Measurements from ENCODE around the gene AGPAT4.

Gene AGPAT4

DNA sequence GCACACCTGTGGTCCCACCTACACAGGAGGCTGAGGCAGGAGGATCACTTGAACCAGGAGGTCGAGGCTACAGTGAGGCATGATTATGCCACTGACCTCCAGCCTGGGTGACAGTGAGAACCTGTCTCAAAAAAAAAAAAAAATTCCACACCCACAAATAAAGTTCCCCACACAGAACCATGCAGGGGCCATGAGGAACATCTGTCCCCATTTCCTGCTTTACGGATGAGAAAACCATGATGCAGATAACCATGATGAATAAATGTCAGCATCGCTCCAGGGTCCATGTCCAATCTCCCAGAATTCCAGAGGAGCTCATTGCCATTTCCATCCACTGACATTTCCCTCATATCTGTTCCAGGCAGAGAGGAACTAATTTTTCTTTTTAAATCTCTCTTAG lies 16.9 kb upstream of the AGPAT4 start:
- no peaks in the 10 kb centered on the region for H3K27me3 Mint-ChIP-seq (ENCODE audit: low read depth)
- no peak for TF ChIP-seq CTCF (IDR thresholded peaks at IDR 0.05; ENCODE audit: unreplicated experiment in 3 of 3)
- peaks cover 3% of the 10 kb centered on the region for H3K9me3 Mint-ChIP-seq

GRCh38 chr6:161284653-161285052 lies 10.8 kb upstream of the AGPAT4 start:
- TF ChIP-seq CTCF (IDR thresholded peaks at IDR 0.05; ENCODE audit: unreplicated experiment in 3 of 3) = no peak
- no peaks in the 10 kb centered on the region for H3K36me3 Mint-ChIP-seq (ENCODE audit: low read depth)
- H3K27ac Mint-ChIP-seq = no peak overlapping the region
- peaks cover 5% of the 10 kb centered on the region for H3K4me1 Mint-ChIP-seq
- peaks cover 3% of the 10 kb centered on the region for H3K27me3 Mint-ChIP-seq (ENCODE audit: low read depth)
- no peak overlapping the region for H3K4me3 Mint-ChIP-seq
- H3K9me3 Mint-ChIP-seq = peaks cover 4% of the 10 kb centered on the region

More for the DNA sequence above, 16.9 kb upstream of the AGPAT4 start:
- no peak overlapping the region for H3K4me3 Mint-ChIP-seq
- H3K4me1 Mint-ChIP-seq = no peaks in the 10 kb centered on the region
- no peaks in the 10 kb centered on the region for H3K36me3 Mint-ChIP-seq (ENCODE audit: low read depth)
- no peak overlapping the region for H3K27ac Mint-ChIP-seq

GRCh38 chr6:161281092-161281491 lies 7.2 kb upstream of the AGPAT4 start:
- peaks cover 6% of the 10 kb centered on the region for H3K4me1 Mint-ChIP-seq
- H3K27me3 Mint-ChIP-seq (ENCODE audit: low read depth) = peaks cover 3% of the 10 kb centered on the region
- H3K36me3 Mint-ChIP-seq (ENCODE audit: low read depth) = no peaks in the 10 kb centered on the region
- no peak for TF ChIP-seq CTCF (IDR thresholded peaks at IDR 0.05; ENCODE audit: unreplicated experiment in 3 of 3)
- H3K4me3 Mint-ChIP-seq = no peak overlapping the region
- peaks cover 4% of the 10 kb centered on the region for H3K9me3 Mint-ChIP-seq
- H3K27ac Mint-ChIP-seq = no peak overlapping the region

DNA sequence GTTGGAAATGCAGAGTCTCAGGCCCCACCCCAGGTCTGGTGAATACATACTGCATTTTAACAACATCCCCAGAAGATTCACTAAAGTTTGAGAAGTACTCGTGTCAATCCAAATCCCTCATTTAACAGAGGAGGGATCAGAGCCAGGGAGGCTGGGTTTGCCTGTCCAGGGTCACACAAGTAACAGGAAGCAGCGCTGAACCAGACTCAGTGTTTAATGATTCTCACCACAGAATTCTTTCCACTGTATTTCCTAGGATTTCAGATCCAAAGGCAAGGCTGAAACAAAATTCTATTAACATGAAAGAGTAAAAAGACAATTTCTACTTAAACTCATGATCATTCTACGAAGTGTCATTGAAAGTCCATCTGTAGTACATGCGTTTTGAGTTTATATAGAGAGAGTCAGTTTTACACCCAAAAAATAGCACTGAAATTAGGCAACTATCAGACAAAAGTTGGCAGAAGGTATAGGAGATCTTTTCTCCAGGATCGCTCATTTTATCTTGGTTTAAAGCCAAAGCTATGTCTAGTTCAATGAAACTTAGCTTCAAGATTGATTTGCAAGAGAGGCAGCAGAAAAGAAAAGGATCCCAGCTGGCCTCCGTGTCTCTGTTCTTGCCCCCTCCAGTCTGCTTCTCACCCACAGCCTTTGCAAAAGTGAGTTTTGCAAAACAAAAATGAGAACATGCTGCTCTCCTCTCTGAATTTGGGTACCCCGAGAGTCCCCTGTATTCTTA lies 6.0 kb upstream of the AGPAT4 start:
- no peak for TF ChIP-seq CTCF (IDR thresholded peaks at IDR 0.05; ENCODE audit: unreplicated experiment in 3 of 3)
- peaks cover 4% of the 10 kb centered on the region for H3K9me3 Mint-ChIP-seq
- H3K36me3 Mint-ChIP-seq (ENCODE audit: low read depth) = no peaks in the 10 kb centered on the region
- no peak overlapping the region for H3K4me3 Mint-ChIP-seq
- H3K27ac Mint-ChIP-seq = peak overlapping the region in 2 of 3 experiments; percentile 50 to 64
- H3K27me3 Mint-ChIP-seq (ENCODE audit: low read depth) = peaks cover 3% of the 10 kb centered on the region
- H3K4me1 Mint-ChIP-seq = peaks cover 6% of the 10 kb centered on the region

- peaks cover 4% of the 10 kb centered on the region for H3K9me3 Mint-ChIP-seq
These were observed 2.8 kb upstream of the AGPAT4 start for GRCh38 chr6:161276605-161277155.

More at GRCh38 chr6:161276605-161277155, 2.8 kb upstream of the AGPAT4 start:
- no peak for TF ChIP-seq CTCF (IDR thresholded peaks at IDR 0.05; ENCODE audit: unreplicated experiment in 3 of 3)
- H3K27ac Mint-ChIP-seq = no peak overlapping the region
- no peaks in the 10 kb centered on the region for H3K36me3 Mint-ChIP-seq (ENCODE audit: low read depth)
- H3K27me3 Mint-ChIP-seq (ENCODE audit: low read depth) = peaks cover 3% of the 10 kb centered on the region
- peaks cover 19% of the 10 kb centered on the region for H3K4me1 Mint-ChIP-seq
- no peak overlapping the region for H3K4me3 Mint-ChIP-seq
